Mucosa of descending colon (tissue), 3 donors: ENCODE measurements around the gene EXOC6B. TPM values are rescaled to one million over a fixed set of nuclear protein-coding genes. Genes with fewer than 3 reads are reported as not detected.
"Not testable (repeated sequence)": the region's sequence is repeated elsewhere in the genome, so short reads cannot be mapped to it uniquely, and the experiment has no call there.

Source experiments
- ATAC-seq: fragments of 200-7000 bp; cut with Tn5 transposase; one replicate; pipeline ENCODE4 v1.9.1; 2020; ENCODE audit warnings: mild to moderate bottlenecking, moderate library complexity
- DNase-seq, 3 donors: peaks; one replicate each; pipeline ENCODE4 v3.0.0-alpha.2; 2020
- H3K36me3 ChIP-seq: fragments of 200-600 bp; one replicate; pipeline ENCODE4 v1.8.0; 2021; ENCODE audit warnings: low read depth, mild to moderate bottlenecking
- H3K4me1 ChIP-seq: fragments of 200-600 bp; one replicate; pipeline ENCODE4 v1.8.0; 2021; ENCODE audit warnings: low read depth, mild to moderate bottlenecking
- H3K4me3 ChIP-seq: fragments of 200-600 bp; one replicate; pipeline ENCODE4 v1.8.0; 2021; ENCODE audit warnings: mild to moderate bottlenecking
- H3K9me3 ChIP-seq: fragments of 200-600 bp; one replicate; pipeline ENCODE4 v1.8.0; 2021; ENCODE audit warnings: mild to moderate bottlenecking
- CTCF ChIP-seq: fragments of 200-600 bp; IDR thresholded peaks from one replicate; pipeline ENCODE4 v1.8.0; 2022; ENCODE audit warnings: antibody characterized with exemption, mild to moderate bottlenecking
- intact Hi-C, 2 donors: fragments of 100-400 bp; cut with DNase I in 1 of 2; cut with micrococcal nuclease in 1 of 2; formaldehyde crosslinking; loops; one replicate each; pipeline versions ENCODE4 v1.11.0 to v1.11.1; 2022; cut with DNase I, micrococcal nuclease
- total RNA-seq, 3 donors: library from RNA; stranded (reverse); fragmentation: NEBNext Ultra II Directional in 2 of 3; extraction: Animal tissue kit (Norgen Biotek cat#: 25700) in 2 of 3; gene quantifications; one replicate each; pipeline versions ENCODE4 v1.2.1 to v1.2.4, GENCODE V29; 2021 to 2023
- donor health status: DM: no; HTN: no; CAD: no; lungs with moderate emphysema.
- donor health status: DM: no; HTN: no; CAD: no.
- donor health status: DM: no; HTN: yes; CAD: no.

EXOC6B gene
- total RNA-seq, 3 donors from 2014 or later = 19.4 to 52.4 (median 28.8) TPM

DNA sequence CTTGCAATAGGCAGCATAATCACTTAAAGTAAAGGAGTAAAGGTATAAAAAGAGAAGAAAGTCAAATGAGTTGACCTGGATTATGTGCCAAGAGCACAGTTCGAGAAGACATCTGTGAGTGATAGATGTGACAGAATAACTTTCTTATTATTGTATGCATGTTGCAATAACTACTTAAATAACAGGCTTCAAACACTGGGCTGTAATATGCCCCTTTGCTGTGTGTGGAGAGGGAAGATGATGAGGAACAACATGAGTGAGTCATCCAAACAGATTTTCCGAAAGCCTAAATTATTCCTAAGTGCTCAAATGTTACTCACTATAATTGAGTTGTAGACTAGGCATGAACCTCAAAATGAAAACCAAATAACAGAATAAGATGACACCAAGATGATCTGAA lies 328.1 kb downstream of the EXOC6B start:
- H3K36me3 ChIP-seq = no peaks in the 10 kb centered on the region
- no peak for ATAC-seq
- no peak for TF ChIP-seq CTCF
- no peak for DNase-seq
- no peaks in the 10 kb centered on the region for H3K9me3 ChIP-seq
- no peak overlapping the region for H3K4me3 ChIP-seq
- intact Hi-C loops = no loop called here
- no peaks in the 10 kb centered on the region for H3K4me1 ChIP-seq

GRCh38 chr2:72496479-72496878 lies 329.4 kb downstream of the EXOC6B start:
- Histone ChIP-seq H3K36me3 (no peaks in the 10 kb centered on the region), H3K4me1 (no peaks in the 10 kb centered on the region), H3K9me3 (no peaks in the 10 kb centered on the region), H3K4me3 (no peak overlapping the region)
- no peak for TF ChIP-seq CTCF
- intact Hi-C loops = no loop called here
- ATAC-seq (no peak), DNase-seq (no peak)

DNA sequence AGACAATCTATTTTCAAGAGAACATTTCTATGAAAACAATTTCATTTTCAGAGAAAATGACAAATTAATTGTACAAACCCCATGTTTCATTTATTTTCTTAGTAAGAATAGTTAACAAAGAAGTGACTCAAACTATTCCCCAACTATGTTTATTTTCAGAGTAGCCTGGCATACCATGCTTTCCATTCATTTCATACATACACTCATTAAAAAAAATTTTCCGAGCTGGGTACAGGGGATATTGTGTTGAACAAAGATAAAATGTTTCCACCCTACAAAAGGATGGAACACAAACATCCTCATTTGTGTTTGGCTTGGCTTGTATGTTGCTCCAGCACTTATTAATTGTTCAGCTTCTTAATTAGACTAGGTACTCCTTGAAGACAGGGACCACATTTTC lies 331.4 kb downstream of the EXOC6B start:
- ATAC-seq (no peak), DNase-seq (no peak)
- H3K4me3 ChIP-seq = no peak overlapping the region
- no peaks in the 10 kb centered on the region for H3K9me3 ChIP-seq
- no peaks in the 10 kb centered on the region for H3K36me3 ChIP-seq
- intact Hi-C loops = no loop called here
- TF ChIP-seq CTCF = no peak
- no peaks in the 10 kb centered on the region for H3K4me1 ChIP-seq

DNA sequence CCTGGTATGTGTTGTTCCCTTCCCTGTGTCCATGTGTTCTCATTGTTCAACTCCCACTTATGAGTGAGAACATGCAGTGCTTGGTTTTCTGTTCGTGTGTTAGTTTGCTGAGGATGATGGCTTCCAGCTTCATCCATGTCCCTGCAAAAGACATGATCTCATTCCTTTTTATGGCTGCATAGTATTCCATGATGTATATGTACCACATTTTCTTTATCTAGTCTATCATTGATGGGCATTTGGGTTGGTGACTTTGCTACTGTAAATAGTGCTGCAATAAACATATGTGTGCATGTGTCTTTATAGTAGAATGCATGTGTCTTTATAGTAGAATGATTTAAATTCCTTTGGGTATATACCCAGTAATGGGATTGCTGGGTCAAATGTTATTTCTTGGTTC lies 341.2 kb downstream of the EXOC6B start:
- intact Hi-C loops, H3K4me1 ChIP-seq, ATAC-seq, DNase-seq, H3K4me3 ChIP-seq, H3K9me3 ChIP-seq, H3K36me3 ChIP-seq: not testable (repeated sequence)

DNA sequence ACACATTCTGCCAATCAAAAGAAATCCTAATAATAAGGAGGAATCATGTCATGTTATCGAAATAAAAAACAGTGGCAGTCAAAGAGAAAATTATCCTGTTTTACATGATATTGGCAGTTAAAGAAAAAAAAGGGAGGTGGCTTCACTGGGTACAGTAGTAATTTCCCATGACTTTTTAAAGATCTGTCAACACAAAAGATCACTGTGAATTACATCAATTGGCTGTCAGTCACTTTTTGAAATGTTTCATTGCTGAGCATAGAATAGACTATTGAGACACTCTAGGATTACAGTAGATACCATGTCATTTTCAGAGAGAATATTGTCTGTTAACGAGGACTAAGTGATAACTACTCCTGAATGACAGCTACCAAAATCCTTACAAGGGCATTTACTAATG lies 342.5 kb downstream of the EXOC6B start:
- Histone ChIP-seq H3K4me3 (no peak overlapping the region), H3K9me3 (no peaks in the 10 kb centered on the region), H3K4me1 (no peaks in the 10 kb centered on the region), H3K36me3 (no peaks in the 10 kb centered on the region)
- TF ChIP-seq CTCF = no peak
- no peak for ATAC-seq
- no peak for DNase-seq
- intact Hi-C loops = no loop called here

- ATAC-seq (no peak), DNase-seq (peak in 1 of 3 donors; percentile 18)
- H3K4me3 ChIP-seq = no peak overlapping the region
- peaks cover 10% of the 10 kb centered on the region for H3K9me3 ChIP-seq
- no peaks in the 10 kb centered on the region for H3K36me3 ChIP-seq
- H3K4me1 ChIP-seq = no peaks in the 10 kb centered on the region
- TF ChIP-seq CTCF = no peak
- intact Hi-C loops = no loop called here
Measured at GRCh38 chr2:72475246-72475645, 350.6 kb downstream of the EXOC6B start.
